AG04449 (cell line): ENCODE results near the gene C2orf76.

Experiments
- CTCF ChIA-PET: fragments of 350-600 bp; formaldehyde crosslinking; extraction: SDS; loops from one replicate; lab custom pipeline; 2021; ENCODE audit warnings: antibody characterized with exemption; lab: Yijun Ruan, JAX
- POLR2A ChIA-PET: fragments of 400-600, 350-600 bp; formaldehyde crosslinking; extraction: SDS; loops from one replicate; lab custom pipeline; 2020; ENCODE audit warnings: antibody characterized with exemption, inconsistent platforms; lab: Yijun Ruan, JAX
- DNase-seq: peaks from one replicate; pipeline ENCODE4 v3.0.0-alpha.2; 2010; ENCODE audit warnings: low read depth, low spot score
- H3K4me3 ChIP-seq: 2 replicates; pipeline ENCODE4 v1.5.1; 2011; ENCODE audit warnings: low read depth, mild to moderate bottlenecking, control low read depth, low read length
- CTCF ChIP-seq: IDR thresholded peaks from one replicate; pipeline ENCODE4 v1.5.1; 2011; ENCODE audit warnings: mild to moderate bottlenecking, moderate library complexity, low read length, control low read depth, inconsistent platforms; ENCODE audit not compliant: insufficient read depth; ENCODE audit errors: missing control alignments

C2orf76 gene

GRCh38 chr2:119323459-119323858 is 43.2 kb downstream of the C2orf76 start:
- TF ChIP-seq CTCF = no peak
- no peak overlapping the region for H3K4me3 ChIP-seq
- ChIA-PET POLR2A (no interaction called here), CTCF (no interaction called here)
- DNase-seq = no peak

- TF ChIP-seq CTCF = no peak
- CTCF ChIA-PET = interaction anchor here (0.7 kb wide), 1 partner anchor 28 kb away, joined by 3 read pairs; no protein-coding TSS in a partner anchor
- POLR2A ChIA-PET = no interaction called here
- no peak for DNase-seq
- no peak overlapping the region for H3K4me3 ChIP-seq
These were observed 47.0 kb downstream of the C2orf76 start for GRCh38 chr2:119319593-119319992.

GRCh38 chr2:119317554-119317953 is 49.1 kb downstream of the C2orf76 start:
- no peak overlapping the region for H3K4me3 ChIP-seq
- CTCF ChIA-PET = no interaction called here
- no peak for TF ChIP-seq CTCF
- POLR2A ChIA-PET = no interaction called here
- DNase-seq = no peak

GRCh38 chr2:119316066-119316465 is 50.6 kb downstream of the C2orf76 start:
- no peak for TF ChIP-seq CTCF
- H3K4me3 ChIP-seq = no peak overlapping the region
- no peak for DNase-seq
- CTCF ChIA-PET = no interaction called here
- POLR2A ChIA-PET = no interaction called here

GRCh38 chr2:119315241-119315925 is 51.3 kb downstream of the C2orf76 start:
- CTCF ChIA-PET = no interaction called here
- TF ChIP-seq CTCF = no peak
- POLR2A ChIA-PET = no interaction called here
- DNase-seq = no peak
- H3K4me3 ChIP-seq = no peak overlapping the region

- ChIA-PET CTCF (interaction anchor here (1.1 to 1.4 kb wide), 3 partner anchors 11 to 94 kb away, joined by 4 to 7 read pairs (median 5); no protein-coding TSS in a partner anchor), POLR2A (no interaction called here)
- no peak for DNase-seq
- H3K4me3 ChIP-seq = no peak overlapping the region
- TF ChIP-seq CTCF = no peak
These were observed 54.8 kb downstream of the C2orf76 start for GRCh38 chr2:119311831-119312230.
